Smooth muscle cell (in vitro differentiated cells): ENCODE measurements around the gene SOX18. TPM values are rescaled to one million over a fixed set of nuclear protein-coding genes. Genes with fewer than 3 reads are reported as not detected.

Experiments
- DNase-seq: peaks from one replicate; lab custom pipeline; 2025; ENCODE audit not compliant: unreplicated experiment; lab: John Stamatoyannopoulos, UW
- H2AFZ ChIP-seq: fragments of 200-600 bp; sonication (generic); 2 replicates; pipeline ENCODE4 v1.6.0; 2016; ENCODE audit warnings: antibody characterized with exemption, low read depth, mild to moderate bottlenecking
- H3F3A ChIP-seq: fragments of 200-600 bp; sonication (generic); 2 replicates; pipeline ENCODE4 v1.6.0; 2017; ENCODE audit warnings: antibody characterized with exemption, low read depth
- H3K27ac ChIP-seq: fragments of 200-600 bp; sonication (generic); 2 replicates; pipeline ENCODE4 v1.5.1; 2016; ENCODE audit warnings: low read depth, mild to moderate bottlenecking
- H3K27me3 ChIP-seq: fragments of 200-600 bp; sonication (generic); 2 replicates; pipeline ENCODE4 v1.6.1; 2016; ENCODE audit warnings: low read depth, mild to moderate bottlenecking
- H3K36me3 ChIP-seq: fragments of 200-600 bp; sonication (generic); 2 replicates; pipeline ENCODE4 v1.5.1; 2016; ENCODE audit warnings: low read depth
- H3K4me1 ChIP-seq: fragments of 200-600 bp; sonication (generic); 2 replicates; pipeline ENCODE4 v1.5.1; 2016; ENCODE audit warnings: low read depth
- H3K4me2 ChIP-seq: fragments of 200-600 bp; sonication (generic); 2 replicates; pipeline ENCODE4 v1.6.0; 2016; ENCODE audit warnings: mild to moderate bottlenecking
- H3K4me3 ChIP-seq: fragments of 200-600 bp; sonication (generic); 2 replicates; pipeline ENCODE4 v1.5.1; 2016; ENCODE audit warnings: mild to moderate bottlenecking
- H3K79me2 ChIP-seq: fragments of 200-600 bp; sonication (generic); 2 replicates; pipeline ENCODE4 v1.6.0; 2016; ENCODE audit warnings: low read depth, mild to moderate bottlenecking
- H3K9ac ChIP-seq: fragments of 200-600 bp; sonication (generic); 2 replicates; pipeline ENCODE4 v1.6.0; 2016; ENCODE audit warnings: low read depth
- H3K9me3 ChIP-seq: fragments of 200-600 bp; sonication (generic); replicated peaks from 2 replicates; pipeline ENCODE4 v1.5.1; 2016; ENCODE audit warnings: low read depth
- H4K20me1 ChIP-seq: fragments of 200-600 bp; sonication (generic); 2 replicates; pipeline ENCODE4 v1.6.0; 2016; ENCODE audit warnings: low read depth
- WGBS: methylation state at CpG from one replicate; pipeline ENCODE4 v1.1.7; 2016; ENCODE audit warnings: low lambda C conversion rate; 5-methylcytosine and 5-hydroxymethylcytosine counted together
- polyA plus RNA-seq: library from polyadenylated mRNA; unstranded; fragments of >200 nt; fragmentation: Nextera tagmentation; extraction: Ambion mirVana; gene quantifications from 2 replicates; pipeline ENCODE4 v1.2.1, GENCODE V29; 2016
- total RNA-seq: library from RNA; depleted of rRNA; stranded (reverse); fragments of >200 nt; gene quantifications from 2 replicates; pipeline ENCODE4 v1.2.3, GENCODE V29; 2014
- TF ChIP-seq, protein P1 (sequence below): fragments of 200-600 bp; sonication (generic); IDR thresholded peaks from 2 replicates; pipeline ENCODE4 v1.5.1; 2017; ENCODE audit warnings: borderline replicate concordance, mild to moderate bottlenecking, antibody characterized with exemption; ENCODE audit not compliant: insufficient read depth, poor library complexity, severe bottlenecking

SOX18 gene
- total and polyA plus RNA-seq, 2 experiments from 2014 or later: 0.54 to 9.7 TPM

DNA sequence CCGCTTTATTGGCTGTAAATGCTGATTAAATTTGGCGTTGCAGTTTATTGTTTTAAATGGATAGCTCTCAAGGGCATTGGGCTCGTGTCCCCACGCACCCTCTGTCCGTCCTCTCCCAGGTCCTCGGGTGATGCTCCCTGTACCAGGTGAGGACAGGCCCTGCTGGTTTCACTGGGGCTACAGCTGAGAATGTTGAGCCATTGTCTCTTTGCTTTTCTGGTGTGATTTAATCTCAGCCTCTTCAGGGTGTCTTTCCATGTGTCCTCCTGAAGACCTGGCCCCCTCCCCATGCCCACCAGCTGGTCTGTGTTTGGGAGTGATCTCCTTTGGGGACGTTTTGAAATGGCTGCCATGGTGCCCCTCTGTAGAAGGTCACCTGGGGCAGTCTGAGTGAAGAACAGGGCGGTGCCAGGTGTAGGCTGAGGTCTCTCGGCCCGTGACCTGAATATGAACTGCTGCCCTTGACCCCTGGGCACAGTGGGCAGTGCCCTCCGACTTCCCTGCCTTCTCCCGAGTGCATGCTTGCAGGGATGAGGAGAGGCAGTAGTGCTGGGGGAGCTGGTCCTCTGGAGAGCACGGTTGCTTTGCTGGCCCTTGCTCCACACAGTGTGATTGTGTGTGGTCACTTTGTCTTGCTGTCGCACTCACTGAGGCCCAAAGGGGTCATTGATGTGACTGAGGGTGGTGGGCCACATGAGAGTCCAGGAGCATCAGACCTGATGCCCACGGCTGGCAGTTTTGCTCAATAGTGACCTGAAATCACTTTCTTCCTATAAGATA lies 25.9 kb downstream of the SOX18 start:
- no peaks in the 10 kb centered on the region for H3F3A ChIP-seq
- H4K20me1 ChIP-seq: peaks cover 7% of the 10 kb centered on the region
- no peak overlapping the region for H3K4me3 ChIP-seq
- H3K4me2 ChIP-seq: no peak overlapping the region
- no peaks in the 10 kb centered on the region for H3K9me3 ChIP-seq
- H3K9ac ChIP-seq: no peak overlapping the region
- 97% methylated on average over 13 of the region's 15 CpGs for WGBS
- H3K27ac ChIP-seq: no peak overlapping the region
- H2AFZ ChIP-seq: no peak overlapping the region
- no peaks in the 10 kb centered on the region for H3K79me2 ChIP-seq
- H3K36me3 ChIP-seq: peaks cover 4% of the 10 kb centered on the region
- no peaks in the 10 kb centered on the region for H3K27me3 ChIP-seq
- H3K4me1 ChIP-seq: no peaks in the 10 kb centered on the region
- no peak for DNase-seq
- TF ChIP-seq, protein P1, sequence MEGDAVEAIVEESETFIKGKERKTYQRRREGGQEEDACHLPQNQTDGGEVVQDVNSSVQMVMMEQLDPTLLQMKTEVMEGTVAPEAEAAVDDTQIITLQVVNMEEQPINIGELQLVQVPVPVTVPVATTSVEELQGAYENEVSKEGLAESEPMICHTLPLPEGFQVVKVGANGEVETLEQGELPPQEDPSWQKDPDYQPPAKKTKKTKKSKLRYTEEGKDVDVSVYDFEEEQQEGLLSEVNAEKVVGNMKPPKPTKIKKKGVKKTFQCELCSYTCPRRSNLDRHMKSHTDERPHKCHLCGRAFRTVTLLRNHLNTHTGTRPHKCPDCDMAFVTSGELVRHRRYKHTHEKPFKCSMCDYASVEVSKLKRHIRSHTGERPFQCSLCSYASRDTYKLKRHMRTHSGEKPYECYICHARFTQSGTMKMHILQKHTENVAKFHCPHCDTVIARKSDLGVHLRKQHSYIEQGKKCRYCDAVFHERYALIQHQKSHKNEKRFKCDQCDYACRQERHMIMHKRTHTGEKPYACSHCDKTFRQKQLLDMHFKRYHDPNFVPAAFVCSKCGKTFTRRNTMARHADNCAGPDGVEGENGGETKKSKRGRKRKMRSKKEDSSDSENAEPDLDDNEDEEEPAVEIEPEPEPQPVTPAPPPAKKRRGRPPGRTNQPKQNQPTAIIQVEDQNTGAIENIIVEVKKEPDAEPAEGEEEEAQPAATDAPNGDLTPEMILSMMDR: no peak

DNA sequence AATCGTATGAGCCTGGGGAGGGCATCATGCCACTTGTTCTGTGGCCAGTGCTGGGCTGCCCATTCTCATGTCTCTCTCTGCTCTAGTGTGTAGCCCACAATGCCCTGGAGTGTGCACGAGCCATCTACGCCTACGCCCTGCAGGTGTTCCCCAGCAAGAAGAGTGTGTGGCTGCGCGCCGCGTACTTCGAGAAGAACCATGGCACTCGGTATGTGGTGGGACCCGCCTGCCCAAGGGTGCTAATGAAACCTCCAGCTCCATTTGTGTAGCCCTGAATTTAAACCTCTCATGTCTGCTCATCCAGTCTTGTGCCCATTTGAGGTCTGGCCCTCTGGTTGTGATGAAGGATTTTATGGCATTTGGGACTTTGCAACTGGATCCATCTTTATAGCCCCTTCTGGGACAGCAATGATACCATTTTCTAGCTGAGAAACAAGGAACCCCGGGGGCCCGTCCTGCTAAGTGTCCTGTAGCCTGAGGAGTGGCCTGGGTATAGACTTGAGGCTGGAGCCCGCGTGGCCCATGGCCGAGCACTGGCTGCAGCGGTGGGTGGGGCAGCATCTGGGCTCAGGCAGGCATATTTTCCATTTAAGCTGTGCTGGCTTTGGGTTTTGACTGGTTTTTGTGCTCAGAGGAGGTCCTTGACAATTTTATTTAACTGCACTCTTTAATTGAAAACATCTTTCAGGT lies 26.6 kb downstream of the SOX18 start:
- H3K9ac ChIP-seq: no peak overlapping the region
- H3F3A ChIP-seq: no peaks in the 10 kb centered on the region
- H3K79me2 ChIP-seq: no peaks in the 10 kb centered on the region
- no peaks in the 10 kb centered on the region for H3K4me1 ChIP-seq
- no peak overlapping the region for H3K4me2 ChIP-seq
- H3K36me3 ChIP-seq: peaks cover 4% of the 10 kb centered on the region
- no peaks in the 10 kb centered on the region for H3K27me3 ChIP-seq
- 98% methylated on average over 17 of the region's 17 CpGs for WGBS
- TF ChIP-seq, protein P1: no peak
- no peak overlapping the region for H3K27ac ChIP-seq
- no peaks in the 10 kb centered on the region for H3K9me3 ChIP-seq
- H2AFZ ChIP-seq: no peak overlapping the region
- H4K20me1 ChIP-seq: peaks cover 7% of the 10 kb centered on the region
- no peak for DNase-seq
- H3K4me3 ChIP-seq: no peak overlapping the region

DNA sequence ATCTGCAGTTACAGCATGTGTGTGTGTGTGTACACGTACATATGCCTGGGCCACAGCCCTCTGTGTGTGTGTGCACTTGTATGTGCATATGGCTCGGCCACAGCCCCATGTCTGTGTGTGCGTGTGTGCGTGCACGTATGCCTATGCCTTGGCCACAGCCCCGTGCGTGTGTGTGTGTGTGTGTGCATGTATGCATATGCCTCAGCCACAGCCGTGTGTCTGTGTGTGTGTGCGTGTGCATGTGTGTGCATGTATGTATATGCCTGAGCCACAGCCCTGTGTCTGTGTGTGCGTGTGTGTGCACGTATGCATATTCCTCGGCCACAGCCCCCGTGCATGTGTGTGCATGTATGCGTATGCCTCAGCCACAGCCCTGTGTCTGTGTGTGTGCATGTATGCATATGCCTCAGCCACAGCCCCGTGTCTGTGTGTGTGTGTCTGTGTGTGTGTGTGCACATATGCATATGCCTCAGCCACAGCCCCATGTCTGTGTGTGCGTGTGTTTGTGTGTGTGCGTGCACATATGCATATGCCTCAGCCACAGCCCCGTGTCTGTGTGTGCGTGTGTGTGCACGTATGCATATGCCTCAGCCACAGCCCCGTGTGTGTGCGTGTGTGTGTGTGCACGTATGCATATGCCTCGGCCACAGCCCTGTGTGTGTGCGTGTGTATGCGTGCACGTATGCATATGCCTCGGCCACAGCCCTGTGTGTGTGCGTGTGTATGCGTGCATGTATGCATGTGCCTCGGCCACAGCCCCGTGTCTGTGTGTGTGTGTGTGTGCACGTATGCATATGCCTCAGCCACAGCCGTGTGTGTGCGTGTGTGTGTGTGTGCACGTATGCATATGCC lies 28.1 kb downstream of the SOX18 start:
- TF ChIP-seq, protein P1: no peak
- no peak overlapping the region for H3K4me3 ChIP-seq
- no peak overlapping the region for H3K4me2 ChIP-seq
- no peak for DNase-seq
- peaks cover 7% of the 10 kb centered on the region for H4K20me1 ChIP-seq
- no peak overlapping the region for H3K27ac ChIP-seq
- peaks cover 8% of the 10 kb centered on the region for H3K36me3 ChIP-seq
- H3K79me2 ChIP-seq: no peaks in the 10 kb centered on the region
- H3K9me3 ChIP-seq: no peaks in the 10 kb centered on the region
- H3K4me1 ChIP-seq: no peaks in the 10 kb centered on the region
- H3K9ac ChIP-seq: no peak overlapping the region
- WGBS: 96% methylated on average over 36 of the region's 36 CpGs
- no peaks in the 10 kb centered on the region for H3F3A ChIP-seq
- no peaks in the 10 kb centered on the region for H3K27me3 ChIP-seq
- H2AFZ ChIP-seq: no peak overlapping the region
